Mesothelial cell of epicardium (in vitro differentiated cells): ENCODE data around the gene CTTNBP2. TPM values are rescaled to one million over a fixed set of nuclear protein-coding genes. Genes with fewer than 3 reads are reported as not detected.

Experiments
- DNase-seq, 2 experiments: peaks; one replicate each; pipeline ENCODE4 v3.0.0; 2021; ENCODE audit warnings: low spot score in 2 of 2; ENCODE audit not compliant: unreplicated experiment in 2 of 2
- H3K27ac Mint-ChIP-seq: 2 replicates; pipeline ENCODE4 v1.8.0; 2021; ENCODE audit warnings: mixed read lengths
- H3K27me3 Mint-ChIP-seq: 2 replicates; pipeline ENCODE4 v1.8.0; 2021; ENCODE audit warnings: low read depth, mixed read lengths
- H3K36me3 Mint-ChIP-seq: 2 replicates; pipeline ENCODE4 v1.8.0; 2021; ENCODE audit warnings: mixed read lengths
- H3K4me1 Mint-ChIP-seq: 2 replicates; pipeline ENCODE4 v1.8.0; 2021; ENCODE audit warnings: mixed read lengths
- H3K4me3 Mint-ChIP-seq: 2 replicates; pipeline ENCODE4 v1.8.0; 2021; ENCODE audit warnings: mild to moderate bottlenecking, moderate library complexity, mixed read lengths
- H3K9me3 Mint-ChIP-seq: 2 replicates; pipeline ENCODE4 v1.8.0; 2021; ENCODE audit warnings: mixed read lengths
- CTCF ChIP-seq: fragments of 200-600 bp; sonication (generic); IDR thresholded peaks from one replicate; pipeline ENCODE4 v1.5.0; 2021; ENCODE audit warnings: antibody characterized with exemption; ENCODE audit not compliant: unreplicated experiment
- total RNA-seq: library from RNA; stranded (reverse); gene quantifications from 3 replicates; pipeline ENCODE4 v1.2.1, GENCODE V29; 2021

Gene CTTNBP2
- total RNA-seq, 1 donor from 2014 or later: 12.1 TPM

GRCh38 chr7:117809958-117810357 is 63.3 kb downstream of the CTTNBP2 start:
- peak overlapping the region; percentile 2 for H3K27ac Mint-ChIP-seq
- no peaks in the 10 kb centered on the region for H3K27me3 Mint-ChIP-seq
- no peaks in the 10 kb centered on the region for H3K9me3 Mint-ChIP-seq
- DNase-seq: no peak
- no peak overlapping the region for H3K4me3 Mint-ChIP-seq
- H3K4me1 Mint-ChIP-seq: peaks cover 29% of the 10 kb centered on the region
- TF ChIP-seq CTCF: no peak
- H3K36me3 Mint-ChIP-seq: no peaks in the 10 kb centered on the region

- Mint-ChIP-seq H3K27me3 (no peaks in the 10 kb centered on the region), H3K9me3 (no peaks in the 10 kb centered on the region), H3K4me3 (no peak overlapping the region), H3K27ac (peak overlapping the region; percentile 50), H3K36me3 (no peaks in the 10 kb centered on the region), H3K4me1 (peaks cover 29% of the 10 kb centered on the region)
- DNase-seq: no peak
- TF ChIP-seq CTCF: no peak
Observed at GRCh38 chr7:117808910-117809705, 64.1 kb downstream of the CTTNBP2 start.

GRCh38 chr7:117808341-117808757 is 64.9 kb downstream of the CTTNBP2 start:
- no peaks in the 10 kb centered on the region for H3K36me3 Mint-ChIP-seq
- no peak overlapping the region for H3K4me3 Mint-ChIP-seq
- peaks cover 29% of the 10 kb centered on the region for H3K4me1 Mint-ChIP-seq
- peak overlapping the region; percentile 63 for H3K27ac Mint-ChIP-seq
- H3K9me3 Mint-ChIP-seq: no peaks in the 10 kb centered on the region
- TF ChIP-seq CTCF: no peak
- DNase-seq: no peak
- H3K27me3 Mint-ChIP-seq: no peaks in the 10 kb centered on the region

GRCh38 chr7:117807676-117808075 is 65.6 kb downstream of the CTTNBP2 start:
- Mint-ChIP-seq H3K9me3 (no peaks in the 10 kb centered on the region), H3K36me3 (no peaks in the 10 kb centered on the region), H3K27me3 (no peaks in the 10 kb centered on the region), H3K27ac (no peak overlapping the region), H3K4me3 (no peak overlapping the region), H3K4me1 (peaks cover 29% of the 10 kb centered on the region)
- no peak for TF ChIP-seq CTCF
- DNase-seq: no peak

- Mint-ChIP-seq H3K36me3 (no peaks in the 10 kb centered on the region), H3K27ac (no peak overlapping the region), H3K27me3 (no peaks in the 10 kb centered on the region), H3K9me3 (no peaks in the 10 kb centered on the region), H3K4me3 (no peak overlapping the region), H3K4me1 (peaks cover 29% of the 10 kb centered on the region)
- DNase-seq: no peak
- TF ChIP-seq CTCF: no peak
Observed at GRCh38 chr7:117806011-117806410, 67.2 kb downstream of the CTTNBP2 start.
